ENCODE data around the gene ALDOB.

ALDOB gene

GRCh38 chr9:101446732-101447131 is 11.2 kb upstream of the ALDOB start:
- H3K36me3 Mint-ChIP-seq (ENCODE audit: low read depth): no peaks in the 10 kb centered on the region
- DNase-seq (no peak), ATAC-seq (no peak)
- H3K27ac Mint-ChIP-seq: no peak overlapping the region
- peaks cover 2% of the 10 kb centered on the region for H3K9me3 Mint-ChIP-seq
- peaks cover 6% of the 10 kb centered on the region for H3K4me1 Mint-ChIP-seq
- no peak overlapping the region for H3K4me3 Mint-ChIP-seq
- peaks cover 58% of the 10 kb centered on the region for H3K27me3 Mint-ChIP-seq

GRCh38 chr9:101445353-101446029 is 9.9 kb upstream of the ALDOB start:
- H3K27me3 Mint-ChIP-seq: peaks cover 49% of the 10 kb centered on the region
- no peak overlapping the region for H3K4me3 Mint-ChIP-seq
- H3K4me1 Mint-ChIP-seq: peaks cover 6% of the 10 kb centered on the region
- H3K9me3 Mint-ChIP-seq: no peaks in the 10 kb centered on the region
- DNase-seq (no peak), ATAC-seq (no peak)
- H3K27ac Mint-ChIP-seq: no peak overlapping the region
- no peaks in the 10 kb centered on the region for H3K36me3 Mint-ChIP-seq (ENCODE audit: low read depth)

DNA sequence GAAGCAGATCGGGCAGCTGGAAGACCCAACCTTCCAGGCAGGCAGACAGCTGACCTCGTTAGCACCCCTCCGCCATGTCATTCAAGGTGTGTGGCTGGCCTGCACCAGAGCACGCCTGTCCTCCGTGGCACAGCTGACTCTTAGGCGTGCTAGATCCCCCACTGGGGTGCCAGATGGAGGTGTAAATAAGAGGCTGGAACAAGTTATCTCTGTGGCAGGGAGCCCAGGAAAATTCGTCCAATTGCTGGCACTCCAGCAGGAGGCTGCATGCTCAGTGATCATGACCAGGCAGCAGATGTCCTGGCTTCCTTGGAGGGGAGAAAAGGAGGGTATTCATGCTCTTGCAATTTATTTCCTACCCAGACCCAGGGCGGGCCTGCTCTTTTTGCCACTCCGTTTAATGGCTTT is 7.8 kb upstream of the ALDOB start:
- ATAC-seq (no peak), DNase-seq (no peak)
- no peak overlapping the region for H3K27ac Mint-ChIP-seq
- H3K4me3 Mint-ChIP-seq: no peak overlapping the region
- no peaks in the 10 kb centered on the region for H3K36me3 Mint-ChIP-seq (ENCODE audit: low read depth)
- peaks cover 42% of the 10 kb centered on the region for H3K27me3 Mint-ChIP-seq
- H3K4me1 Mint-ChIP-seq: peaks cover under 1% of the 10 kb centered on the region
- H3K9me3 Mint-ChIP-seq: no peaks in the 10 kb centered on the region

- Mint-ChIP-seq H3K4me3 (no peak overlapping the region), H3K9me3 (no peaks in the 10 kb centered on the region), H3K4me1 (no peaks in the 10 kb centered on the region), H3K27me3 (peaks cover 42% of the 10 kb centered on the region), H3K36me3 (ENCODE audit: low read depth) (no peaks in the 10 kb centered on the region), H3K27ac (no peak overlapping the region)
- no peak for DNase-seq
- no peak for ATAC-seq
These were observed 7.2 kb upstream of the ALDOB start for GRCh38 chr9:101442736-101443135.

DNA sequence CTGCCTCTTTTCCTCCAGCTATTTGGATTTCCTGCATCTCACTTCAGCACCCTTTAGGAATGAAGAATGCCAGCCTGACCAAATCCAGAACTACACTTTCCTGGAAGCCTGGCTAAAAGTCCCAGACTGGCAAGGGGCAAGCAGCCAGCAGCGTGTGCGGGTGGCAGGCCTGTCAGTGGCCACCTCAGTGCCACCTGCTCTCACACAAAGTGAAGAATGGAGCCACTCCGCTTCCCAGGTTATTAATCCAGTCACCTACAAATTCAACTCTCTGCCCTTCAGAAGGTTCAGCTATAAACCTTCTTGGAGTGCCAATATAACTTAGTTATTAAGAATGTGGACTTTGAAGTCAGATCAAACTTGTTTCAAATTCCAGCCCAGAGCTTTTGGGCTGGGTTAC is 6.7 kb upstream of the ALDOB start:
- H3K36me3 Mint-ChIP-seq (ENCODE audit: low read depth): no peaks in the 10 kb centered on the region
- no peak for ATAC-seq
- no peaks in the 10 kb centered on the region for H3K9me3 Mint-ChIP-seq
- H3K4me3 Mint-ChIP-seq: no peak overlapping the region
- H3K4me1 Mint-ChIP-seq: no peaks in the 10 kb centered on the region
- H3K27ac Mint-ChIP-seq: no peak overlapping the region
- H3K27me3 Mint-ChIP-seq: peaks cover 43% of the 10 kb centered on the region
- no peak for DNase-seq

DNA sequence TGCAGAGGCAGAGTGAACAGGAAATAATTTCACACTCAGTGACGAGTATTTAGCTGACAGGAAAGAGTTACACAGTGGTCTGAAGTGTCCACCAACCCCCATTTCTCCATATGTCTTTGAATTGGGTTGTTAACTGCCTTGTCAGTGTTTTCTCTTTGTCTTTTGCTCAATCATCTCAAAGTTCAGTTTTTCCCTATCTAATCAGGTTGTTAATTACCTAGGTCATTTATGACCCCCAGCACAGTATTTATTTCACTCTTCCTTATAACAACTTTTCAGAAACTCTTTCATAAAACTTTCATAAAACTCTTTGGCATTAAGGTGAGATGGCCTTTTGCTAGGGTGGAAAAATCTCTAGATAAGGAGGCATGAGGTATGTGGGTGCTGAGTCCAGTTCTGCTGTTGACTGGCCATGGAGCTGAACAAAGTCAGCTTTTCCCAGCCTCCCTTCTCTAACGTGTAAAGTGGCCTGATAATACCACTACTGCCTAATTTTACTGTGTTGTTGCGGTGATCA is 5.2 kb upstream of the ALDOB start:
- ATAC-seq (no peak), DNase-seq (no peak)
- Mint-ChIP-seq H3K27ac (no peak overlapping the region), H3K4me1 (no peaks in the 10 kb centered on the region), H3K27me3 (peaks cover 38% of the 10 kb centered on the region), H3K9me3 (no peaks in the 10 kb centered on the region), H3K4me3 (no peak overlapping the region), H3K36me3 (ENCODE audit: low read depth) (no peaks in the 10 kb centered on the region)

- ATAC-seq (no peak), DNase-seq (no peak)
- no peaks in the 10 kb centered on the region for H3K9me3 Mint-ChIP-seq
- no peaks in the 10 kb centered on the region for H3K36me3 Mint-ChIP-seq (ENCODE audit: low read depth)
- no peak overlapping the region for H3K4me3 Mint-ChIP-seq
- no peaks in the 10 kb centered on the region for H3K4me1 Mint-ChIP-seq
- H3K27me3 Mint-ChIP-seq: peaks cover 24% of the 10 kb centered on the region
- no peak overlapping the region for H3K27ac Mint-ChIP-seq
These were observed 2.9 kb upstream of the ALDOB start for GRCh38 chr9:101438523-101438922.

DNA sequence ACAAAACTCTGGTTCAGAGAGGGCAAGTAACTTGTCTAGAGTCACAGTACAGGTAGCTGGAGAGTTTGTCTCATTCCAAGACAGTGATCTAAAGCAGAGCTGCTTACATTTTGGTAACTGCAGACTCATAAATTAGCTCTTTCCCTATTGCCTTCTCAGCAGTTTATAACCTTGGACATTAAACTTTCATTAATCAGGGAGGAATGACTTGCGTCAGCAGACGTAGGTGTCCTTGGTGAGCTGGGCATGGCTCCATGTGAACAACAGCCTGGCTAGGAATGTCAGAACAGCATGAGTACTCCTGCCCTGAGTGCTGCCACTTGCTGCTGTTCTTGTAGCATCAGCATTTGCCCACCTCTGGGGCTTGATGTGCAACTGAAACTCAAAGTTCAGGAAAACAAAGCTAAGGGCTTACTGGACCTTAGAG is 2.2 kb upstream of the ALDOB start:
- ATAC-seq (no peak), DNase-seq (no peak)
- Mint-ChIP-seq H3K36me3 (ENCODE audit: low read depth) (no peaks in the 10 kb centered on the region), H3K4me1 (no peaks in the 10 kb centered on the region), H3K9me3 (no peaks in the 10 kb centered on the region), H3K27me3 (peaks cover 18% of the 10 kb centered on the region), H3K4me3 (no peak overlapping the region), H3K27ac (no peak overlapping the region)

DNA sequence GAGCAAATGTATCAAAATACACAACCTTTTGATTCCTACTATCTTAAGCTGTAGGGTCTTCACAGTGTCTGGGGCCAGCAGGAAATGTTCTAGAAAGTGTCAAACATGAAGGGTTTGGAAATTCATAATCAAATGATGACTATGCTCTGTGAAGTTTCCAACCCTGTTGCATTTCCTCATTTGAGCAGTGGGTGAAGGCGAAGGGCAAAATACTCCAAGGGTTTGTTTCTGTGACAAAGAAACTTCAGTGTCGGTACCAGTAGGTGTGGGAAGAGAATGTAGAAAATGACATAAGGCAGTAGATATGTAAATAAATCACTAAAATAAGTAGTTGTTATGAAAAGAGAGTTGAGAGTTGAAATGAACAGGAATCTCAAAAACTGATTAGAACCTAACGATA is 576 bp downstream of the ALDOB start:
- H3K9me3 Mint-ChIP-seq: no peaks in the 10 kb centered on the region
- no peak for ATAC-seq
- no peak overlapping the region for H3K27ac Mint-ChIP-seq
- H3K27me3 Mint-ChIP-seq: peaks cover 20% of the 10 kb centered on the region
- DNase-seq: no peak
- no peaks in the 10 kb centered on the region for H3K36me3 Mint-ChIP-seq (ENCODE audit: low read depth)
- H3K4me3 Mint-ChIP-seq: no peak overlapping the region
- H3K4me1 Mint-ChIP-seq: no peaks in the 10 kb centered on the region

GRCh38 chr9:101433229-101433628 is 2.3 kb downstream of the ALDOB start:
- Mint-ChIP-seq H3K27me3 (peaks cover 21% of the 10 kb centered on the region), H3K4me1 (no peaks in the 10 kb centered on the region), H3K4me3 (no peak overlapping the region), H3K36me3 (ENCODE audit: low read depth) (no peaks in the 10 kb centered on the region), H3K9me3 (no peaks in the 10 kb centered on the region), H3K27ac (no peak overlapping the region)
- ATAC-seq (no peak), DNase-seq (no peak)

DNA sequence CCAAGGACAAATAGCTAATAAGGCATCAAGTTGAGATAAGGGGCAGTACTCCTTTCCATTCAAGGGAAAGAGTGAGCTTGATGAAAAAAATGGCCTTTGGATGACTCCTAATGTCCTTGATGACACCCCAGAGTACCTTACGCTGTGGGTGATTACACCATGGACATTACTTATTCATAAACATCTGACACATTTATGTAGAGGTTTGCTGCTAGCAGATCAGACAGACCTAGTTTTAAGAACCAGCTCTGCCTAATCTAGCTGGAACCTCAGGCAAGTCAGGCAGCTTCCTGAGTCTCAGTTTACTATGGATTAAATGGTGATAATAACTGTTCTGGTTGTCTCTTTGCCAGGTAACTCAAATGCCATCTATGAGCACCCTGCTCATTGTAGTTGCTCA is 2.8 kb downstream of the ALDOB start:
- DNase-seq (no peak), ATAC-seq (no peak)
- Mint-ChIP-seq H3K4me1 (no peaks in the 10 kb centered on the region), H3K27me3 (peaks cover 21% of the 10 kb centered on the region), H3K27ac (no peak overlapping the region), H3K36me3 (ENCODE audit: low read depth) (no peaks in the 10 kb centered on the region), H3K9me3 (no peaks in the 10 kb centered on the region), H3K4me3 (no peak overlapping the region)

DNA sequence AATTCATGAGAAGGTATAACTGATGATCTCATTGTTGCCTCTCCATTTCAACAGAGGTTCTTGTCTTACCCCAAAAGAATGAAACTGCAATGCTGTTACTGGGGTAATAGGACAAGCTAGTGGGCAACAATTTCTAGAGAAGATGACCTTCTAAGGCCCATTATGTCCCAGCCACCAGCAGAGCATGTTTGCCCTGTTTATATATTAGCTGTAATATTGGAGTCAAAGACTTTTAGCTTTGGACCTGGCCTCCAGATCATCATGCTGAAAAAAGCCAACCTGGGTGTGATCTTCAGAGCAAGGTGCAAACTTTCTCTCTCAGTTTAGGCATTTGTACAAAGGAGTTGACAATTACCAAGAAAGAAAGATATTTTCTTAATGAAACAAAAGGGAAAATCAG is 3.4 kb downstream of the ALDOB start:
- DNase-seq (no peak), ATAC-seq (no peak)
- Mint-ChIP-seq H3K36me3 (ENCODE audit: low read depth) (no peaks in the 10 kb centered on the region), H3K27ac (no peak overlapping the region), H3K9me3 (no peaks in the 10 kb centered on the region), H3K4me3 (no peak overlapping the region), H3K27me3 (peaks cover 18% of the 10 kb centered on the region), H3K4me1 (no peaks in the 10 kb centered on the region)

- H3K4me1 Mint-ChIP-seq: no peaks in the 10 kb centered on the region
- no peak overlapping the region for H3K27ac Mint-ChIP-seq
- peaks cover 12% of the 10 kb centered on the region for H3K27me3 Mint-ChIP-seq
- no peaks in the 10 kb centered on the region for H3K9me3 Mint-ChIP-seq
- H3K4me3 Mint-ChIP-seq: no peak overlapping the region
- ATAC-seq: no peak
- no peak for DNase-seq
- no peaks in the 10 kb centered on the region for H3K36me3 Mint-ChIP-seq (ENCODE audit: low read depth)
These were observed 5.8 kb downstream of the ALDOB start for GRCh38 chr9:101429736-101430135.

DNA sequence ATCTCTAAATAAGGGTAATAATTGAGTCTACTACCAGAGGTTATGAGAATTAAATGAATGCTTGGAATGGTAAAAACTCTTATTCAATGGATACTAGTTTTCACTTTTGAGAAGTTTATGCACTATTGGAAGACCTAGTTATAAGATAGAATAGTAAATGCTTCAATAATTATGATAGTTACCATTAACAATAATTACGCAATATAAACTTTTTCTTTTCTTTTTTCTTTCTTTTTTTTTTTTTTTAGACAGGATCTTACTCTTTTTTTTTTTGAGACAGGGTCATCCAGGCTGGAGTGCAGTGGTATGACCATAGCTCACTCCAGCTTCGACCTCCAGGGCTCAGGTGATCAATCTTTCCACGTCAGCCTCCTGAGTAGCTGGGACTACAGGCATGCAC is 6.7 kb downstream of the ALDOB start:
- ATAC-seq: no peak
- Mint-ChIP-seq H3K27ac (no peak overlapping the region), H3K9me3 (peaks cover 6% of the 10 kb centered on the region), H3K4me1 (no peaks in the 10 kb centered on the region), H3K4me3 (no peak overlapping the region), H3K36me3 (ENCODE audit: low read depth) (no peaks in the 10 kb centered on the region), H3K27me3 (peaks cover 12% of the 10 kb centered on the region)
- no peak for DNase-seq

GRCh38 chr9:101427957-101428655 is 7.5 kb downstream of the ALDOB start:
- no peaks in the 10 kb centered on the region for H3K36me3 Mint-ChIP-seq (ENCODE audit: low read depth)
- H3K4me1 Mint-ChIP-seq: no peaks in the 10 kb centered on the region
- no peak overlapping the region for H3K27ac Mint-ChIP-seq
- no peak overlapping the region for H3K4me3 Mint-ChIP-seq
- no peak for ATAC-seq
- H3K27me3 Mint-ChIP-seq: peaks cover 12% of the 10 kb centered on the region
- no peak for DNase-seq
- H3K9me3 Mint-ChIP-seq: peaks cover 14% of the 10 kb centered on the region
